Neural cell (in vitro differentiated cells): ENCODE measurements around the gene EVPLL.
"Not testable (repeated sequence)": the region's sequence is repeated elsewhere in the genome, so short reads cannot be mapped to it uniquely, and the experiment has no call there.

Experiments
- EP300 ChIP-seq: fragments of 450-650 bp; conservative IDR thresholded peaks from 2 replicates; pipeline ENCODE4 v1.6.1; 2014; ENCODE audit warnings: antibody characterized with exemption, mild to moderate bottlenecking, moderate library complexity; ENCODE audit not compliant: poor library complexity, severe bottlenecking
- EZH2 ChIP-seq: fragments of 200-600, 300-800 bp; shearing (Covaris generic), sonication (generic); IDR thresholded peaks from 2 replicates; pipeline ENCODE4 v1.6.1; 2014; ENCODE audit warnings: antibody characterized with exemption, low read length, borderline replicate concordance, mild to moderate bottlenecking; ENCODE audit not compliant: insufficient read depth, poor library complexity, severe bottlenecking
- MXI1 ChIP-seq: fragments of 450-650 bp; conservative IDR thresholded peaks from 2 replicates; pipeline ENCODE4 v1.6.1; 2014; ENCODE audit warnings: antibody characterized with exemption, mild to moderate bottlenecking; ENCODE audit not compliant: poor library complexity, severe bottlenecking
- POLR2AphosphoS5 ChIP-seq: IDR thresholded peaks from 2 replicates; pipeline ENCODE4 v1.6.1; 2012
- RAD21 ChIP-seq: fragments of 450-650 bp; conservative IDR thresholded peaks from 2 replicates; pipeline ENCODE4 v1.6.1; 2014; ENCODE audit warnings: antibody characterized with exemption, mild to moderate bottlenecking, moderate library complexity
- SMC3 ChIP-seq: fragments of 450-650 bp; conservative IDR thresholded peaks from 2 replicates; pipeline ENCODE4 v1.6.1; 2014; ENCODE audit warnings: antibody characterized with exemption, mild to moderate bottlenecking, moderate library complexity; ENCODE audit not compliant: poor library complexity
- TAF1 ChIP-seq: IDR thresholded peaks from 2 replicates; pipeline ENCODE4 v1.6.1; 2012; ENCODE audit warnings: low read depth
- TF ChIP-seq, protein P1 (sequence below): fragments of 450-650 bp; IDR thresholded peaks from 2 replicates; pipeline ENCODE4 v1.5.1; 2014; ENCODE audit warnings: antibody characterized with exemption, mild to moderate bottlenecking, moderate library complexity; ENCODE audit not compliant: poor library complexity, severe bottlenecking
- TF ChIP-seq, protein P2 (sequence below): IDR thresholded peaks from 2 replicates; pipeline ENCODE4 v1.6.1; 2012; ENCODE audit warnings: borderline replicate concordance

DNA sequence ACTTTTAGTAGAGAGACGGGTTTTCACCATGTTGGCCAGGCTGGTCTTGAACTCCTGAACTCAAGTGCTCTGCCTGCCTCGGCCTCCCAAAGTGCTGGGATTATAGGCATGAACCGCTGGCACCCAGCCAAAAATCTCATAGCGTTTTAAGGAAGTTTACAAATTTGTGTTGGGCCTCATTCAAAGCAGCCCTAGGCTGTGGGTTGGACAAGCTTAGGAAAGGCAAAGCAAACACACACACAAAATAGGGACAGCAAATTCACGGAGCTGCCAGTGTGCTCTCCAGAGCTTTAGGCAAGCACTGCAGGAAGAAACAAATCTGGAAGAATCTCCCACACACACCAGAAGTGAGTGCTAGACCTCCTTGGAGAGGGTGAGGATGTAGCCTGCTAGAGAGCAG is 25.6 kb downstream of the EVPLL start:
- TF ChIP-seq, protein P1, sequence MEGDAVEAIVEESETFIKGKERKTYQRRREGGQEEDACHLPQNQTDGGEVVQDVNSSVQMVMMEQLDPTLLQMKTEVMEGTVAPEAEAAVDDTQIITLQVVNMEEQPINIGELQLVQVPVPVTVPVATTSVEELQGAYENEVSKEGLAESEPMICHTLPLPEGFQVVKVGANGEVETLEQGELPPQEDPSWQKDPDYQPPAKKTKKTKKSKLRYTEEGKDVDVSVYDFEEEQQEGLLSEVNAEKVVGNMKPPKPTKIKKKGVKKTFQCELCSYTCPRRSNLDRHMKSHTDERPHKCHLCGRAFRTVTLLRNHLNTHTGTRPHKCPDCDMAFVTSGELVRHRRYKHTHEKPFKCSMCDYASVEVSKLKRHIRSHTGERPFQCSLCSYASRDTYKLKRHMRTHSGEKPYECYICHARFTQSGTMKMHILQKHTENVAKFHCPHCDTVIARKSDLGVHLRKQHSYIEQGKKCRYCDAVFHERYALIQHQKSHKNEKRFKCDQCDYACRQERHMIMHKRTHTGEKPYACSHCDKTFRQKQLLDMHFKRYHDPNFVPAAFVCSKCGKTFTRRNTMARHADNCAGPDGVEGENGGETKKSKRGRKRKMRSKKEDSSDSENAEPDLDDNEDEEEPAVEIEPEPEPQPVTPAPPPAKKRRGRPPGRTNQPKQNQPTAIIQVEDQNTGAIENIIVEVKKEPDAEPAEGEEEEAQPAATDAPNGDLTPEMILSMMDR = not testable (repeated sequence)
- TF ChIP-seq EZH2, POLR2AphosphoS5, EP300, RAD21, TAF1, SMC3, MXI1: not testable (repeated sequence)
- TF ChIP-seq, protein P2, sequence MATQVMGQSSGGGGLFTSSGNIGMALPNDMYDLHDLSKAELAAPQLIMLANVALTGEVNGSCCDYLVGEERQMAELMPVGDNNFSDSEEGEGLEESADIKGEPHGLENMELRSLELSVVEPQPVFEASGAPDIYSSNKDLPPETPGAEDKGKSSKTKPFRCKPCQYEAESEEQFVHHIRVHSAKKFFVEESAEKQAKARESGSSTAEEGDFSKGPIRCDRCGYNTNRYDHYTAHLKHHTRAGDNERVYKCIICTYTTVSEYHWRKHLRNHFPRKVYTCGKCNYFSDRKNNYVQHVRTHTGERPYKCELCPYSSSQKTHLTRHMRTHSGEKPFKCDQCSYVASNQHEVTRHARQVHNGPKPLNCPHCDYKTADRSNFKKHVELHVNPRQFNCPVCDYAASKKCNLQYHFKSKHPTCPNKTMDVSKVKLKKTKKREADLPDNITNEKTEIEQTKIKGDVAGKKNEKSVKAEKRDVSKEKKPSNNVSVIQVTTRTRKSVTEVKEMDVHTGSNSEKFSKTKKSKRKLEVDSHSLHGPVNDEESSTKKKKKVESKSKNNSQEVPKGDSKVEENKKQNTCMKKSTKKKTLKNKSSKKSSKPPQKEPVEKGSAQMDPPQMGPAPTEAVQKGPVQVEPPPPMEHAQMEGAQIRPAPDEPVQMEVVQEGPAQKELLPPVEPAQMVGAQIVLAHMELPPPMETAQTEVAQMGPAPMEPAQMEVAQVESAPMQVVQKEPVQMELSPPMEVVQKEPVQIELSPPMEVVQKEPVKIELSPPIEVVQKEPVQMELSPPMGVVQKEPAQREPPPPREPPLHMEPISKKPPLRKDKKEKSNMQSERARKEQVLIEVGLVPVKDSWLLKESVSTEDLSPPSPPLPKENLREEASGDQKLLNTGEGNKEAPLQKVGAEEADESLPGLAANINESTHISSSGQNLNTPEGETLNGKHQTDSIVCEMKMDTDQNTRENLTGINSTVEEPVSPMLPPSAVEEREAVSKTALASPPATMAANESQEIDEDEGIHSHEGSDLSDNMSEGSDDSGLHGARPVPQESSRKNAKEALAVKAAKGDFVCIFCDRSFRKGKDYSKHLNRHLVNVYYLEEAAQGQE = not testable (repeated sequence)
